MM.1S (cell line): ENCODE results near the gene GPATCH4.

ENCODE experiments used
- DNase-seq: peaks from one replicate; pipeline ENCODE4 v3.0.0-alpha.2; 2015
- H2AFZ ChIP-seq: fragments of 300-600 bp; sonication (generic); 2 replicates; pipeline ENCODE4 v1.6.0; 2016; ENCODE audit warnings: antibody characterized with exemption, low read length
- H3F3A ChIP-seq: fragments of 300-600 bp; sonication (generic); 2 replicates; pipeline ENCODE4 v1.6.1; 2016; ENCODE audit warnings: mild to moderate bottlenecking, antibody characterized with exemption, low read length, moderate library complexity, mixed read lengths; ENCODE audit not compliant: insufficient read depth
- H3K27ac ChIP-seq: fragments of 300-600 bp; sonication (generic); 2 replicates; pipeline ENCODE4 v1.5.1; 2016; ENCODE audit warnings: mild to moderate bottlenecking, low read length
- H3K27me3 ChIP-seq: fragments of 300-600 bp; sonication (generic); replicated peaks from 2 replicates; pipeline ENCODE4 v1.6.0; 2016; ENCODE audit warnings: low read length; ENCODE audit not compliant: insufficient read depth
- H3K36me3 ChIP-seq: fragments of 300-600 bp; sonication (generic); replicated peaks from 2 replicates; pipeline ENCODE4 v1.6.1; 2016; ENCODE audit warnings: mild to moderate bottlenecking, low read length, mixed read lengths; ENCODE audit not compliant: insufficient read depth
- H3K4me1 ChIP-seq: fragments of 300-600 bp; sonication (generic); 2 replicates; pipeline ENCODE4 v1.6.1; 2016; ENCODE audit warnings: low read length, mixed read lengths
- H3K4me2 ChIP-seq: fragments of 300-600 bp; sonication (generic); 2 replicates; pipeline ENCODE4 v1.6.0; 2016; ENCODE audit warnings: low read depth, low read length
- H3K4me3 ChIP-seq: fragments of 300-600 bp; sonication (generic); 2 replicates; pipeline ENCODE4 v1.5.1; 2016; ENCODE audit warnings: low read length, mixed read lengths
- H3K79me2 ChIP-seq: fragments of 300-600 bp; sonication (generic); 2 replicates; pipeline ENCODE4 v1.6.1; 2016; ENCODE audit warnings: mixed run types, low read length, mixed read lengths
- H3K9ac ChIP-seq: fragments of 300-600 bp; sonication (generic); 2 replicates; pipeline ENCODE4 v1.6.1; 2016; ENCODE audit warnings: low read length, mixed read lengths
- H3K9me2 ChIP-seq: fragments of 300-600 bp; sonication (generic); replicated peaks from 2 replicates; pipeline ENCODE4 v1.6.1; 2016; ENCODE audit warnings: mild to moderate bottlenecking, low read length, mixed read lengths; ENCODE audit not compliant: insufficient read depth
- H3K9me3 ChIP-seq: fragments of 300-600 bp; sonication (generic); replicated peaks from 2 replicates; pipeline ENCODE4 v1.6.1; 2016; ENCODE audit warnings: mild to moderate bottlenecking, low read length, mixed read lengths; ENCODE audit not compliant: insufficient read depth
- H4K20me1 ChIP-seq: fragments of 300-600 bp; sonication (generic); 2 replicates; pipeline ENCODE4 v1.6.1; 2016; ENCODE audit warnings: mild to moderate bottlenecking, low read length, moderate library complexity, mixed read lengths; ENCODE audit not compliant: insufficient read depth
- EZH2 ChIP-seq: fragments of 300-600 bp; sonication (generic); optimal IDR thresholded peaks from 2 replicates; pipeline ENCODE3; 2017; ENCODE audit warnings: low read depth, mild to moderate bottlenecking, antibody characterized with exemption, low read length, mixed read lengths
- EZH2phosphoT487 ChIP-seq: fragments of 300-600 bp; sonication (generic); IDR thresholded peaks from 2 replicates; pipeline ENCODE4 v1.6.1; 2018; ENCODE audit warnings: antibody characterized with exemption, low read length
- TF ChIP-seq, protein P1 (sequence below): fragments of 300-600 bp; sonication (generic); IDR thresholded peaks from 2 replicates; pipeline ENCODE4 v1.5.1; 2016; ENCODE audit warnings: antibody characterized with exemption, low read length, mixed read lengths

Gene GPATCH4

DNA sequence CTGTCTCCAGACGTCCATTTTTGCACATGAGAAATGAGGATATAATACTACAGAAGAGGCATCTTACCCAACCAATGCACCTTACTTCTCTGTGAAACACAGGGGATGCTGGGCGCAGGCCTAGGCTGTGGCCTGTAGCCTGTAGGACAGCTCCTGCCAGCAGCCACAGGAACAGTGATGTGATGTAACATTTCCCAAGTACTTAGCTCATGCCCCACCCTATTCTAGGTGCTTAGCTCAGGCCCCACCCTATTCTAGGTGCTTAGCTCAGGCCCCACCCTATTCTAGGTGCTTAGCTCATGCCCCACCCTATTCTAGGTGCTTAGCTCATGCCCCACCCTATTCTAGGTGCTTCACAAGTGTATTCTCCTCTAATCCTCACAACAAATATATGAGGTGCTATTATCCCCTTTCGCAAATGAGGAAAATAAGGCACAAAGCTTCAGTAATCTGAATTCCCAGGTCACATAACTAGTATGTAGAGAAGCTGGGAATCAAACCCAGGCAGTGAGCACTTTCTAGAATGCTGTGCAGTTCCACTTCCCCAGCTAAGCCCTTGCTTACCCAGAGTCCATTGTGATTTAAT, 14.3 kb downstream of the GPATCH4 start:
- Histone ChIP-seq H3K4me3 (no peak overlapping the region), H3F3A (peaks cover 10% of the 10 kb centered on the region; the same call in 1 of the 2 replicates), H3K9ac (no peak overlapping the region), H3K4me2 (no peak overlapping the region), H3K79me2 (peaks cover 3% of the 10 kb centered on the region), H4K20me1 (no peaks in the 10 kb centered on the region), H3K4me1 (peaks cover 10% of the 10 kb centered on the region), H3K9me2 (no peaks in the 10 kb centered on the region), H3K9me3 (no peaks in the 10 kb centered on the region), H2AFZ (no peak overlapping the region), H3K36me3 (no peaks in the 10 kb centered on the region), H3K27me3 (no peaks in the 10 kb centered on the region), H3K27ac (no peak overlapping the region)
- no peak for DNase-seq
- TF ChIP-seq EZH2, result no peak

DNA sequence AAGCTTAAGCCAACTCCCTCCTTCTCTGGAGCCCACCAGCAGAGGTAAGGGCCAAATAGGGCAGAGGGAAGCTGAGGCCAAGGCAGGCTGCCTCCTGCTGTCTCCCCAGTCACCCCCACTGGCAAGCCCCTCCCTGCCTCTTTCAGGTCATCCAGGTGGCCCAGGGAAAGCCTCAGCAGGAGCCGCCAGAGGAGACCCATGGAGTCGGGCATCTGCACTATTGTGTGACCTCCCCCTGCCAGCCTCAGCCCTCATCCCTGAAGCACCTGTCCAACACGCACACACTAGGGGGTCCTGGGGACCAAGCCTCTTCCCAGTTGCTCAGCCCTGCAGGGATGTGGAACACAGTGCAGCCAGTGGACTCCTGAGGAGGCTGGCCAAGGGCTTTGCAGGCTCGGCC, 15.0 kb downstream of the GPATCH4 start:
- Histone ChIP-seq H3K9me2 (no peaks in the 10 kb centered on the region), H3K9me3 (no peaks in the 10 kb centered on the region), H3K4me1 (peaks cover 10% of the 10 kb centered on the region), H2AFZ (no peak overlapping the region), H3F3A (0 out of 2 replicates have a peak, but pooled peaks cover 8% of the 10 kb centered on the region), H3K36me3 (no peaks in the 10 kb centered on the region), H3K79me2 (no peaks in the 10 kb centered on the region), H4K20me1 (no peaks in the 10 kb centered on the region), H3K9ac (no peak overlapping the region), H3K27ac (no peak overlapping the region), H3K27me3 (no peaks in the 10 kb centered on the region), H3K4me2 (no peak overlapping the region), H3K4me3 (no peak overlapping the region)
- TF ChIP-seq EZH2phosphoT487, result no peak
- TF ChIP-seq EZH2, result no peak
- TF ChIP-seq, protein P1, sequence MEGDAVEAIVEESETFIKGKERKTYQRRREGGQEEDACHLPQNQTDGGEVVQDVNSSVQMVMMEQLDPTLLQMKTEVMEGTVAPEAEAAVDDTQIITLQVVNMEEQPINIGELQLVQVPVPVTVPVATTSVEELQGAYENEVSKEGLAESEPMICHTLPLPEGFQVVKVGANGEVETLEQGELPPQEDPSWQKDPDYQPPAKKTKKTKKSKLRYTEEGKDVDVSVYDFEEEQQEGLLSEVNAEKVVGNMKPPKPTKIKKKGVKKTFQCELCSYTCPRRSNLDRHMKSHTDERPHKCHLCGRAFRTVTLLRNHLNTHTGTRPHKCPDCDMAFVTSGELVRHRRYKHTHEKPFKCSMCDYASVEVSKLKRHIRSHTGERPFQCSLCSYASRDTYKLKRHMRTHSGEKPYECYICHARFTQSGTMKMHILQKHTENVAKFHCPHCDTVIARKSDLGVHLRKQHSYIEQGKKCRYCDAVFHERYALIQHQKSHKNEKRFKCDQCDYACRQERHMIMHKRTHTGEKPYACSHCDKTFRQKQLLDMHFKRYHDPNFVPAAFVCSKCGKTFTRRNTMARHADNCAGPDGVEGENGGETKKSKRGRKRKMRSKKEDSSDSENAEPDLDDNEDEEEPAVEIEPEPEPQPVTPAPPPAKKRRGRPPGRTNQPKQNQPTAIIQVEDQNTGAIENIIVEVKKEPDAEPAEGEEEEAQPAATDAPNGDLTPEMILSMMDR, result no peak
- DNase-seq, result no peak

DNA sequence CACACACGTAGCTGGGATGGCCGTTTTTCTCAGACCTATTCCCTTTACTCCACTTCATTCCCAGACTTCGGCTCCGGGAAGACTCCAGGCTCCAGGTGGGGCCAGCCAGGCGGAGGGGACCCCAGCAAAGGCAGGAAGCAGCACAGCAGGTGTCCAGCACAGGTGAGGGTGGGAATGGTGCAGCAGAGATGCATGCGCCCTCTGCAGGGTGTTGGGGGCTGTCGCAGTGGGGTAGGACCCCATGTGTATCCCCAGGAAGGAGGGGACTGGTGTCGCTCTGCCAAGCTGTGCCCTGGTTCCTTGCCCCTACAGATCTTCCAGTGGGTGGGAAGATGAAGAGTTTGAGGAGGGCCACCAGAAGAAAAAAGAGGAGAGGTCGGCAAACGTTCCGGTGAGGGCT, 16.5 kb downstream of the GPATCH4 start:
- Histone ChIP-seq H3K4me2 (no peak overlapping the region), H3K9me2 (no peaks in the 10 kb centered on the region), H3K36me3 (no peaks in the 10 kb centered on the region), H2AFZ (no peak overlapping the region), H4K20me1 (no peaks in the 10 kb centered on the region), H3K9me3 (no peaks in the 10 kb centered on the region), H3F3A (no peaks in the 10 kb centered on the region), H3K4me3 (no peak overlapping the region), H3K27ac (no peak overlapping the region), H3K79me2 (no peaks in the 10 kb centered on the region), H3K27me3 (no peaks in the 10 kb centered on the region), H3K4me1 (no peaks in the 10 kb centered on the region), H3K9ac (no peak overlapping the region)
- TF ChIP-seq EZH2phosphoT487, result no peak
- TF ChIP-seq, protein P1, result peak; percentile 47
- no peak for TF ChIP-seq EZH2
- no peak for DNase-seq

DNA sequence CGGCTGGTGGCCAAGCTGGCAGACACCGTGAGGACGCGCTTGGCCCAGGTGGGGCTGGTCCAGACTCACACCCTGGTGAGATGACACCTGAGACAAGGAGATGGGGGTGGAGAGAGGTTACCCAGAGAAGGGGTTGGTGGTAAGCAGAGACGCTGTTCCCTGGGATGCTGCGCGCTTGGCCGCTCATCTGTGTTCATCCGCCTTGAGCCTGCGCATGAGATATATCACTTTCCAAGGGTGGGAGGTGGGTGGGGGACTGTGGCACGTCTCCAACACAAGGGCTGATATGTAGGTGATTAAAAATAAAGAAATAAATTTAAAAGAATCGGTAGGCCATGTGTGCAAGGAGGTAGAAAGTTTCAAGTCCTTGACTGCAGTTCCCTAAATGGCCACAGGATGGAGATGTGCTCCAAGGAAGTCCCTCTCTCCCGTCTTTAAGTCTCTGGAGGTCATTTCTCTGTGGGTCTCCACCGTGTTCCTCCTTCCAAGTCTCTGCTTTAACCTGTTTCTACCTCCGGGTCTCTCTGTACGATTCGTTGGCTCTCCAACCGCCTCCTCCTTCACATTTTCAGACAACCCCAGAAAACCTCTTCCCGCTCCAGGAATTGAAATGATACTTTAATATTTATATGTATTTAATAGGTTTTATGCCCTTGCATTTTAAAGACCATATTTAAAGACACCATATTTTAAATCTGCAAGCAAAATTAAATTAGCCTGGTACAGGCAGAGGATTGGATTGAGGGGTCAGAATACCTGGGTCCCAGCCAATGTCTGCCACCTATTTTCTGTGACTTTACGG, 17.3 kb downstream of the GPATCH4 start:
- Histone ChIP-seq H3K27me3 (no peaks in the 10 kb centered on the region), H3K4me2 (no peak overlapping the region), H3K36me3 (no peaks in the 10 kb centered on the region), H3K9me2 (no peaks in the 10 kb centered on the region), H3K79me2 (no peaks in the 10 kb centered on the region), H3K9ac (no peak overlapping the region), H3K9me3 (no peaks in the 10 kb centered on the region), H4K20me1 (no peaks in the 10 kb centered on the region), H3K27ac (no peak overlapping the region), H3K4me3 (no peak overlapping the region), H2AFZ (no peak overlapping the region), H3F3A (no peaks in the 10 kb centered on the region), H3K4me1 (no peaks in the 10 kb centered on the region)
- TF ChIP-seq, protein P1, result peak; percentile 96
- no peak for TF ChIP-seq EZH2
- DNase-seq, result peak; percentile 89
